T follicular helper cell (primary cell): ENCODE data around the gene SAMD4A.

ENCODE experiments used
- DNase-seq: peaks from one replicate; pipeline ENCODE4 v3.0.0-alpha.2; 2020; ENCODE audit warnings: low read depth

Gene SAMD4A

GRCh38 chr14:54781961-54782750 lies 215.2 kb downstream of the SAMD4A start:
- no peak for DNase-seq

- DNase-seq: no peak
These were observed 216.1 kb downstream of the SAMD4A start for GRCh38 chr14:54782751-54783659.

- no peak for DNase-seq
These were observed 216.7 kb downstream of the SAMD4A start for GRCh38 chr14:54783660-54784015.

GRCh38 chr14:54784060-54784459 lies 217.1 kb downstream of the SAMD4A start:
- no peak for DNase-seq

GRCh38 chr14:54784657-54785056 lies 217.7 kb downstream of the SAMD4A start:
- DNase-seq: no peak

- no peak for DNase-seq
These were observed 218.3 kb downstream of the SAMD4A start for GRCh38 chr14:54785136-54785777.

- DNase-seq: no peak
These were observed 219.1 kb downstream of the SAMD4A start for GRCh38 chr14:54785778-54786770.

GRCh38 chr14:54786838-54787237 lies 219.9 kb downstream of the SAMD4A start:
- DNase-seq: no peak

GRCh38 chr14:54787261-54787660 lies 220.3 kb downstream of the SAMD4A start:
- no peak for DNase-seq

GRCh38 chr14:54788701-54789100 lies 221.8 kb downstream of the SAMD4A start:
- no peak for DNase-seq

GRCh38 chr14:54789166-54789565 lies 222.2 kb downstream of the SAMD4A start:
- no peak for DNase-seq

GRCh38 chr14:54789781-54790480 lies 223.0 kb downstream of the SAMD4A start:
- DNase-seq: no peak

GRCh38 chr14:54791001-54791400 lies 224.1 kb downstream of the SAMD4A start:
- no peak for DNase-seq

GRCh38 chr14:54792288-54792687 lies 225.4 kb downstream of the SAMD4A start:
- DNase-seq: no peak

GRCh38 chr14:54794159-54794558 lies 227.2 kb downstream of the SAMD4A start:
- DNase-seq: no peak

- no peak for DNase-seq
These were observed 227.9 kb downstream of the SAMD4A start for GRCh38 chr14:54794796-54795195.

- no peak for DNase-seq
These were observed 230.0 kb downstream of the SAMD4A start for GRCh38 chr14:54796961-54797360.

- DNase-seq: no peak
These were observed 230.6 kb downstream of the SAMD4A start for GRCh38 chr14:54797556-54797955.

- no peak for DNase-seq
These were observed 231.1 kb downstream of the SAMD4A start for GRCh38 chr14:54797986-54798385.

- no peak for DNase-seq
These were observed 231.7 kb downstream of the SAMD4A start for GRCh38 chr14:54798465-54799124.
